BLaER1 treated with 17β-estradiol and CSF1 and Interleukin-3, amounts not matched to agents 10 nM and 100 nM (cell line): ENCODE results near the gene SCGB1D1.
"Not testable (repeated sequence)": the region's sequence is repeated elsewhere in the genome, so short reads cannot be mapped to it uniquely, and the experiment has no call there.

Source experiments
- H3K27ac ChIP-seq, 11 experiments: shearing (Covaris generic); formaldehyde crosslinking; 2 replicates each; pipeline ENCODE4 v1.8.1; 2022
- H3K27me3 ChIP-seq, 11 experiments: shearing (Covaris generic); formaldehyde crosslinking; 2 replicates each; pipeline ENCODE4 v1.8.1; 2022
- H3K36me3 ChIP-seq, 11 experiments: shearing (Covaris generic); formaldehyde crosslinking; 2 replicates each; pipeline ENCODE4 v1.8.1; 2022
- H3K4me1 ChIP-seq, 10 experiments: shearing (Covaris generic); formaldehyde crosslinking; 2 replicates each; pipeline ENCODE4 v1.8.1; 2022
- H3K4me2 ChIP-seq, 11 experiments: shearing (Covaris generic); formaldehyde crosslinking; 2 replicates each; pipeline ENCODE4 v1.8.1; 2022
- H3K4me3 ChIP-seq, 10 experiments: shearing (Covaris generic); formaldehyde crosslinking; 2 replicates each; pipeline ENCODE4 v1.8.1; 2022
- H3K9ac ChIP-seq, 11 experiments: shearing (Covaris generic); formaldehyde crosslinking; 2 replicates each; pipeline ENCODE4 v1.8.1; 2022
- H3K9me3 ChIP-seq, 11 experiments: shearing (Covaris generic); formaldehyde crosslinking; replicated peaks in 1 of 11; 2 replicates each; pipeline ENCODE4 v1.8.1; 2022
- H4K20me1 ChIP-seq, 11 experiments: shearing (Covaris generic); formaldehyde crosslinking; 2 replicates each; pipeline ENCODE4 v1.8.1; 2022
- Cebpa-rat ChIP-seq, 11 experiments: shearing (Covaris generic); IDR thresholded peaks; 2 replicates each; pipeline ENCODE4 v1.8.1; 2022

The SCGB1D1 gene

GRCh38 chr11:62204430-62204829 is 14.4 kb downstream of the SCGB1D1 start:
- Histone ChIP-seq H3K36me3 (no peaks in the 10 kb centered on the region), H3K4me2 (no peak overlapping the region), H3K27me3 (no peaks in the 10 kb centered on the region), H4K20me1 (no peaks in the 10 kb centered on the region; a peak in 1 of 22 replicates), H3K9me3 (no peaks in the 10 kb centered on the region), H3K4me1 (no peaks in the 10 kb centered on the region), H3K27ac (no peak overlapping the region), H3K9ac (no peak overlapping the region), H3K4me3 (no peak overlapping the region)
- TF ChIP-seq Cebpa-rat (IDR thresholded peaks at IDR 0.05) = no peak

- H3K27ac ChIP-seq = no peak overlapping the region
- no peak overlapping the region for H3K4me2 ChIP-seq
- no peaks in the 10 kb centered on the region for H3K9me3 ChIP-seq
- no peaks in the 10 kb centered on the region for H3K4me1 ChIP-seq
- H4K20me1 ChIP-seq = no peaks in the 10 kb centered on the region; a peak in 1 of 22 replicates
- TF ChIP-seq Cebpa-rat (IDR thresholded peaks at IDR 0.05) = no peak
- no peaks in the 10 kb centered on the region for H3K27me3 ChIP-seq
- no peak overlapping the region for H3K9ac ChIP-seq
- no peak overlapping the region for H3K4me3 ChIP-seq
- H3K36me3 ChIP-seq = no peaks in the 10 kb centered on the region
These were observed 15.4 kb downstream of the SCGB1D1 start for GRCh38 chr11:62205441-62205840.

GRCh38 chr11:62206276-62207066 is 16.5 kb downstream of the SCGB1D1 start:
- not testable (repeated sequence) for H3K27ac ChIP-seq, H3K9ac ChIP-seq, H3K4me2 ChIP-seq, H3K36me3 ChIP-seq, H3K4me3 ChIP-seq, H3K9me3 ChIP-seq, H3K27me3 ChIP-seq, H3K4me1 ChIP-seq, H4K20me1 ChIP-seq

- H3K27me3 ChIP-seq = no peaks in the 10 kb centered on the region
- no peaks in the 10 kb centered on the region; a peak in 1 of 22 replicates for H4K20me1 ChIP-seq
- H3K4me2 ChIP-seq = no peak overlapping the region
- H3K4me1 ChIP-seq = no peaks in the 10 kb centered on the region
- no peak for TF ChIP-seq Cebpa-rat (IDR thresholded peaks at IDR 0.05)
- no peaks in the 10 kb centered on the region for H3K9me3 ChIP-seq
- H3K27ac ChIP-seq = no peak overlapping the region
- H3K4me3 ChIP-seq = no peak overlapping the region
- H3K36me3 ChIP-seq = no peaks in the 10 kb centered on the region
- no peak overlapping the region for H3K9ac ChIP-seq
These were observed 18.7 kb downstream of the SCGB1D1 start for GRCh38 chr11:62208785-62209144.

GRCh38 chr11:62217191-62217748 is 27.3 kb downstream of the SCGB1D1 start:
- Histone ChIP-seq H3K9ac (no peak overlapping the region), H3K36me3 (peaks cover 0 to 4% (median 0%) of the 10 kb centered on the region in 11 experiments; a peak in 1 of 22 replicates), H3K4me3 (no peak overlapping the region), H4K20me1 (no peaks in the 10 kb centered on the region), H3K27me3 (no peaks in the 10 kb centered on the region), H3K9me3 (peaks cover 6 to 23% (median 7%) of the 10 kb centered on the region in 11 experiments), H3K27ac (no peak overlapping the region), H3K4me1 (no peaks in the 10 kb centered on the region), H3K4me2 (no peak overlapping the region)
- TF ChIP-seq Cebpa-rat (IDR thresholded peaks at IDR 0.05) = no peak

GRCh38 chr11:62221498-62221897 is 31.5 kb downstream of the SCGB1D1 start:
- no peak overlapping the region for H3K9ac ChIP-seq
- no peak overlapping the region for H3K4me3 ChIP-seq
- H3K9me3 ChIP-seq = peaks cover 31 to 66% (median 34%) of the 10 kb centered on the region in 11 experiments
- H4K20me1 ChIP-seq = no peaks in the 10 kb centered on the region
- no peak for TF ChIP-seq Cebpa-rat (IDR thresholded peaks at IDR 0.05)
- no peak overlapping the region for H3K27ac ChIP-seq
- peaks cover 0 to 9% (median 3%) of the 10 kb centered on the region in 11 experiments; a peak in 4 of 22 replicates for H3K36me3 ChIP-seq
- H3K4me1 ChIP-seq = no peaks in the 10 kb centered on the region
- H3K4me2 ChIP-seq = no peak overlapping the region
- no peaks in the 10 kb centered on the region for H3K27me3 ChIP-seq

- Histone ChIP-seq H3K4me1 (no peaks in the 10 kb centered on the region), H3K27me3 (no peaks in the 10 kb centered on the region), H3K36me3 (peaks cover 0 to 9% (median 3%) of the 10 kb centered on the region in 11 experiments; a peak in 4 of 22 replicates), H3K9me3 (peaks cover 31 to 68% (median 34%) of the 10 kb centered on the region in 11 experiments), H3K9ac (no peak overlapping the region), H3K27ac (no peak overlapping the region), H3K4me2 (no peak overlapping the region), H3K4me3 (no peak overlapping the region), H4K20me1 (no peaks in the 10 kb centered on the region)
- no peak for TF ChIP-seq Cebpa-rat (IDR thresholded peaks at IDR 0.05)
These were observed 33.1 kb downstream of the SCGB1D1 start for GRCh38 chr11:62223095-62223494.

- H3K27me3 ChIP-seq = no peaks in the 10 kb centered on the region
- H4K20me1 ChIP-seq = no peaks in the 10 kb centered on the region
- H3K9ac ChIP-seq = no peak overlapping the region
- no peak overlapping the region for H3K4me3 ChIP-seq
- H3K36me3 ChIP-seq = no peaks in the 10 kb centered on the region
- H3K4me2 ChIP-seq = no peak overlapping the region
- H3K4me1 ChIP-seq = no peaks in the 10 kb centered on the region
- H3K9me3 ChIP-seq = no peaks in the 10 kb centered on the region
- H3K27ac ChIP-seq = no peak overlapping the region
- TF ChIP-seq Cebpa-rat (IDR thresholded peaks at IDR 0.05) = no peak
These were observed 43.7 kb downstream of the SCGB1D1 start for GRCh38 chr11:62233730-62234129.

GRCh38 chr11:62236187-62236586 is 46.2 kb downstream of the SCGB1D1 start:
- Histone ChIP-seq H3K4me3 (no peak overlapping the region), H3K4me2 (no peak overlapping the region), H3K9me3 (no peaks in the 10 kb centered on the region), H3K9ac (no peak overlapping the region), H4K20me1 (no peaks in the 10 kb centered on the region), H3K36me3 (no peaks in the 10 kb centered on the region), H3K4me1 (no peaks in the 10 kb centered on the region), H3K27me3 (no peaks in the 10 kb centered on the region), H3K27ac (no peak overlapping the region)
- TF ChIP-seq Cebpa-rat (IDR thresholded peaks at IDR 0.05) = no peak

- no peaks in the 10 kb centered on the region for H3K9me3 ChIP-seq
- H3K4me2 ChIP-seq = no peak overlapping the region
- H3K9ac ChIP-seq = no peak overlapping the region
- H3K27me3 ChIP-seq = no peaks in the 10 kb centered on the region
- H3K4me1 ChIP-seq = no peaks in the 10 kb centered on the region
- no peaks in the 10 kb centered on the region for H3K36me3 ChIP-seq
- H3K27ac ChIP-seq = no peak overlapping the region
- H3K4me3 ChIP-seq = no peak overlapping the region
- no peaks in the 10 kb centered on the region; a peak in 1 of 22 replicates for H4K20me1 ChIP-seq
- TF ChIP-seq Cebpa-rat (IDR thresholded peaks at IDR 0.05) = no peak
These were observed 47.5 kb downstream of the SCGB1D1 start for GRCh38 chr11:62237499-62237898.
